SK-N-SH treated with all-trans-retinoic acid at 6 μM for 48 hours (cell line): Measurements from ENCODE around the gene FOXO3.

Source experiments
- ARNTL ChIP-seq: fragments of 450-650 bp; formaldehyde crosslinking; IDR thresholded peaks from 2 replicates; pipeline ENCODE4 v1.5.0; 2020; ENCODE audit warnings: low read depth, mild to moderate bottlenecking, moderate library complexity, borderline replicate concordance
- BACH2 ChIP-seq: fragments of 250-450 bp; sonication (Bioruptor Pico); IDR thresholded peaks from 2 replicates; pipeline ENCODE4 v1.9.0; 2021; ENCODE audit warnings: mild to moderate bottlenecking, borderline replicate concordance
- CSDC2 ChIP-seq: fragments of 250-450 bp; sonication (Bioruptor Pico); IDR thresholded peaks from 2 replicates; pipeline ENCODE4 v1.5.0; 2020; ENCODE audit warnings: mild to moderate bottlenecking, moderate library complexity
- OSR1 ChIP-seq: fragments of 250-450 bp; sonication (Bioruptor Pico); IDR thresholded peaks from 2 replicates; pipeline ENCODE4 v1.8.0; 2022; ENCODE audit warnings: moderate library complexity, mild to moderate bottlenecking, inconsistent platforms
- ZFP3 ChIP-seq: fragments of 250-450 bp; sonication (Bioruptor Pico); IDR thresholded peaks from 2 replicates; pipeline ENCODE4 v1.5.0; 2020; ENCODE audit warnings: mild to moderate bottlenecking, moderate library complexity
- ZFP30 ChIP-seq: fragments of 450-650 bp; formaldehyde crosslinking; IDR thresholded peaks from 2 replicates; pipeline ENCODE4 v1.5.0; 2022; ENCODE audit warnings: mild to moderate bottlenecking, moderate library complexity
- ZNF565 ChIP-seq: fragments of 450-650 bp; formaldehyde crosslinking; conservative IDR thresholded peaks from 2 replicates; pipeline ENCODE4 v1.5.0; 2020; ENCODE audit warnings: low read depth, mild to moderate bottlenecking, moderate library complexity
- ZNF8 ChIP-seq: fragments of 450-650 bp; formaldehyde crosslinking; IDR thresholded peaks from 2 replicates; pipeline ENCODE4 v1.5.0; 2020; ENCODE audit warnings: mild to moderate bottlenecking, moderate library complexity
- TF ChIP-seq, protein P1 (sequence below): fragments of 250-450 bp; sonication (Bioruptor Pico); IDR thresholded peaks from 2 replicates; pipeline ENCODE4 v1.5.0; 2020; ENCODE audit warnings: mild to moderate bottlenecking, moderate library complexity
- TF ChIP-seq, protein P2 (sequence below): fragments of 250-450 bp; sonication (Bioruptor Pico); IDR thresholded peaks from 2 replicates; pipeline ENCODE4 v1.8.0; 2020; ENCODE audit warnings: mild to moderate bottlenecking, moderate library complexity, borderline replicate concordance

DNA sequence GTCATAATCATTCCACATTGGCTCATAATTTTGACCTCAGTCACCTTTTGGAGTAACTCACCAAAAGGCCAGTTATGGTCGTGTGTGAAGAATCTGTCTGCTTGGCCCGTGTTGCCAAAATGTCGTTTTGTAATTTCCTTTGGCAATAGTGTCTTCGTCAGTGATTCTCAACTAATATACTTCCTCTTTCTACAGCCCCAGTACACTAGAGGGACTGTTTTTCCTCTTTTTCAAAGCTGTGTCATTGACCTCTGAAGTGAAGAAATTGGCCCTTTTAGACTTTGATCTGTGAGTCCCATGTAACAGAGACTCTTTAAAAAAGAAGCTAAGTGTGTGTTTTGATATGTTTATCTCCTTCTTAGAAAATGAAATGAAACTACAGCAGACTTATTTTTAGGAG lies 5.2 kb downstream of the FOXO3 start:
- TF ChIP-seq, protein P1, sequence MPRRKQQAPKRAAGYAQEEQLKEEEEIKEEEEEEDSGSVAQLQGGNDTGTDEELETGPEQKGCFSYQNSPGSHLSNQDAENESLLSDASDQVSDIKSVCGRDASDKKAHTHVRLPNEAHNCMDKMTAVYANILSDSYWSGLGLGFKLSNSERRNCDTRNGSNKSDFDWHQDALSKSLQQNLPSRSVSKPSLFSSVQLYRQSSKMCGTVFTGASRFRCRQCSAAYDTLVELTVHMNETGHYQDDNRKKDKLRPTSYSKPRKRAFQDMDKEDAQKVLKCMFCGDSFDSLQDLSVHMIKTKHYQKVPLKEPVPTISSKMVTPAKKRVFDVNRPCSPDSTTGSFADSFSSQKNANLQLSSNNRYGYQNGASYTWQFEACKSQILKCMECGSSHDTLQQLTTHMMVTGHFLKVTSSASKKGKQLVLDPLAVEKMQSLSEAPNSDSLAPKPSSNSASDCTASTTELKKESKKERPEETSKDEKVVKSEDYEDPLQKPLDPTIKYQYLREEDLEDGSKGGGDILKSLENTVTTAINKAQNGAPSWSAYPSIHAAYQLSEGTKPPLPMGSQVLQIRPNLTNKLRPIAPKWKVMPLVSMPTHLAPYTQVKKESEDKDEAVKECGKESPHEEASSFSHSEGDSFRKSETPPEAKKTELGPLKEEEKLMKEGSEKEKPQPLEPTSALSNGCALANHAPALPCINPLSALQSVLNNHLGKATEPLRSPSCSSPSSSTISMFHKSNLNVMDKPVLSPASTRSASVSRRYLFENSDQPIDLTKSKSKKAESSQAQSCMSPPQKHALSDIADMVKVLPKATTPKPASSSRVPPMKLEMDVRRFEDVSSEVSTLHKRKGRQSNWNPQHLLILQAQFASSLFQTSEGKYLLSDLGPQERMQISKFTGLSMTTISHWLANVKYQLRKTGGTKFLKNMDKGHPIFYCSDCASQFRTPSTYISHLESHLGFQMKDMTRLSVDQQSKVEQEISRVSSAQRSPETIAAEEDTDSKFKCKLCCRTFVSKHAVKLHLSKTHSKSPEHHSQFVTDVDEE (CRISPR knock-in tag): no peak
- TF ChIP-seq, protein P2, sequence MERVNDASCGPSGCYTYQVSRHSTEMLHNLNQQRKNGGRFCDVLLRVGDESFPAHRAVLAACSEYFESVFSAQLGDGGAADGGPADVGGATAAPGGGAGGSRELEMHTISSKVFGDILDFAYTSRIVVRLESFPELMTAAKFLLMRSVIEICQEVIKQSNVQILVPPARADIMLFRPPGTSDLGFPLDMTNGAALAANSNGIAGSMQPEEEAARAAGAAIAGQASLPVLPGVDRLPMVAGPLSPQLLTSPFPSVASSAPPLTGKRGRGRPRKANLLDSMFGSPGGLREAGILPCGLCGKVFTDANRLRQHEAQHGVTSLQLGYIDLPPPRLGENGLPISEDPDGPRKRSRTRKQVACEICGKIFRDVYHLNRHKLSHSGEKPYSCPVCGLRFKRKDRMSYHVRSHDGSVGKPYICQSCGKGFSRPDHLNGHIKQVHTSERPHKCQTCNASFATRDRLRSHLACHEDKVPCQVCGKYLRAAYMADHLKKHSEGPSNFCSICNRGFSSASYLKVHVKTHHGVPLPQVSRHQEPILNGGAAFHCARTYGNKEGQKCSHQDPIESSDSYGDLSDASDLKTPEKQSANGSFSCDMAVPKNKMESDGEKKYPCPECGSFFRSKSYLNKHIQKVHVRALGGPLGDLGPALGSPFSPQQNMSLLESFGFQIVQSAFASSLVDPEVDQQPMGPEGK (CRISPR knock-in tag): no peak
- TF ChIP-seq BACH2 (CRISPR knock-in tag): no peak
- TF ChIP-seq ZNF565 (CRISPR knock-in tag): no peak
- no peak for TF ChIP-seq ZFP30 (CRISPR knock-in tag)
- TF ChIP-seq ZFP3 (CRISPR knock-in tag): no peak
- no peak for TF ChIP-seq OSR1 (CRISPR knock-in tag)
- no peak for TF ChIP-seq ARNTL (CRISPR knock-in tag)
- no peak for TF ChIP-seq CSDC2 (CRISPR knock-in tag)
- no peak for TF ChIP-seq ZNF8 (CRISPR knock-in tag)
